ENCODE data around the gene CERS1.

- TF ChIP-seq POLR2A (IDR thresholded peaks at IDR 0.05) (no peak), CTCF (IDR thresholded peaks at IDR 0.05) (no peak)
Observed at GRCh38 chr19:18866800-18867123, 29.2 kb downstream of the CERS1 start.

Data from right lobe of liver (tissue), 4 donors.